DMS 273 treated with DMSO at 0.1 percent for 48 hours (cell line): ENCODE data around the gene CDA.
A peak's percentile ranks its signal among the peaks of the same experiment; 100 is the strongest.

Source experiments
- DNase-seq: peaks from one replicate; lab custom pipeline; 2025; lab: John Stamatoyannopoulos, UW

Gene CDA

DNA sequence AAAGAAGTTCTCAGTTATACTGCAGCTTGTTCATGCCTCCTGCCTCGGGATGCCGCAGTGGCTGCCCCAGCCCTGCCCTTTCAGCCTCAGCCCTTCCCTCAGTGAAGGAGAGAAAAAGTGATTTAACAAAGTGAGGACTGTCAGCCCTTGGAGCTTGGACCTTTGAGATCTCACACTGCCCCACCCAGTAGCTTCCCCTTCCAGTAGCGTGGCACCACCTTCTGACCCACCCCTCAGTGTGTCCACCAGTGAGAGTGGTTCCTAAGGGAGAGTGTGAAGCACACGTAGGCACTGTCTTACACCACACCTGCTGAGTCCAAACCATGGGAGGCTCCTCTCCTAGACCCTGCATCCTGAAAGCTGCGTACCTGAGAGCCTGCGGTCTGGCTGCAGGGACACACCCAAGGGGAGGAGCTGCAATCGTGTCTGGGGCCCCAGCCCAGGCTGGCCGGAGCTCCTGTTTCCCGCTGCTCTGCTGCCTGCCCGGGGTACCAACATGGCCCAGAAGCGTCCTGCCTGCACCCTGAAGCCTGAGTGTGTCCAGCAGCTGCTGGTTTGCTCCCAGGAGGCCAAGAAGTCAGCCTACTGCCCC lies at the start of gene CDA:
CDA (plus strand) TSS at position 464 of the 592 bp plus-strand sequence; CDS start at position 497, 33 bp downstream.
- DNase-seq = no peak

DNA sequence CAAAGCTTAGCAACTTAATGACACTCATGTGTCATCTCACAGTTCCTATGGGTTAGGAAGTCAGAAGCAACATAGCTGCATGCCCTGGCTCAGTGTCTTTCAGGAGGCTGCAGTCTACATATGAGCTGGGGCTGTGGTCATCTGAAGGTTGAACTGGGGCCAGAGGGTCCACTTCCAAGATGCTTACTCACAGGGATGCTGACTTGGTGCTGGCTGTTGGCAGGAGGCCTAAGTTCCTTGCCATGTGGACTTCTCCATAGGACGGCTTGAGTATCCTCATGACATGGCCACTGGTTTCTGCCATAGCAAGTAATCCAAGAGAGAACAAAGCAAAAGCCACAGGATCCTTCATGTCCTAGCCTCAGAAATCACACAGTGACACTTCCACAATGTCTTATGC lies 48.6 kb upstream of the CDA start:
- no peak for DNase-seq

DNA sequence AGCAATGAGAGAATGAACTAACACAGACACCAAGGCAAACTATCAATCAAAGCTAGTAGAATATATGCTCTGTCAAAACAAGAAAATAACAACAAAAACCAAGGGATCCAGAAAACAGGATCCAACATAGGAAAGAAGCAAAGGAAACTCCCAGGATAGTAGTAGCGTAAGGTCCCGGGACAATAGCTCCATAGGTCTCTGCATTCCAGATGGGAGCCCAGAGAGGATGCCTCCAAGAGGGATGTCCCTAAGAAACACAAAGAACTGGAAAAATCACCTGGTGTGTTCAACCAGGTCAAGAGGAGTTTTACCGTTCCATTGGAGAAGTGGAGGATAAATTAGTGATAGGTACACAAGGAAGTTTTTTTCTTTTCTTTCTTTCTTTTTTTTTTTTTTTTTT lies 42.3 kb upstream of the CDA start:
- DNase-seq = no peak

DNA sequence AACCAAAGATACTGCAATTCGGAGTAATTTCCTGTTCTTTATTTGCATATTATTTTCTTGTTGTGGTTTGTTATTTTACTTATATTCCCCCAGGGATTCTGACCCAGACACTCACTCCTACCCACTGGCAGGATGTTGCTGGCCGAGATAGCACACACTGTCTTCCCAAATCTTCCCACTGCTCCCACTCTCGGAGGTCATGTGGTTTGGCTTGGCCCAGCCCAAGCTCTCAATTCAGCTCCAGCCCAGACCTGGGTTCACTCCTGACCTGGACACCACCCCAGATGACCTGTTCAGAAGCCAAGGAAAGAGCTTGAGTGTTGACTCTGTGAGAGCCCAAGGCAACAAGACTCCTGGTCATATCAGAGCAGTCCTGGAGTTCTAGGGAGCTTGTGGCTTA lies 37.7 kb upstream of the CDA start:
- no peak for DNase-seq

DNA sequence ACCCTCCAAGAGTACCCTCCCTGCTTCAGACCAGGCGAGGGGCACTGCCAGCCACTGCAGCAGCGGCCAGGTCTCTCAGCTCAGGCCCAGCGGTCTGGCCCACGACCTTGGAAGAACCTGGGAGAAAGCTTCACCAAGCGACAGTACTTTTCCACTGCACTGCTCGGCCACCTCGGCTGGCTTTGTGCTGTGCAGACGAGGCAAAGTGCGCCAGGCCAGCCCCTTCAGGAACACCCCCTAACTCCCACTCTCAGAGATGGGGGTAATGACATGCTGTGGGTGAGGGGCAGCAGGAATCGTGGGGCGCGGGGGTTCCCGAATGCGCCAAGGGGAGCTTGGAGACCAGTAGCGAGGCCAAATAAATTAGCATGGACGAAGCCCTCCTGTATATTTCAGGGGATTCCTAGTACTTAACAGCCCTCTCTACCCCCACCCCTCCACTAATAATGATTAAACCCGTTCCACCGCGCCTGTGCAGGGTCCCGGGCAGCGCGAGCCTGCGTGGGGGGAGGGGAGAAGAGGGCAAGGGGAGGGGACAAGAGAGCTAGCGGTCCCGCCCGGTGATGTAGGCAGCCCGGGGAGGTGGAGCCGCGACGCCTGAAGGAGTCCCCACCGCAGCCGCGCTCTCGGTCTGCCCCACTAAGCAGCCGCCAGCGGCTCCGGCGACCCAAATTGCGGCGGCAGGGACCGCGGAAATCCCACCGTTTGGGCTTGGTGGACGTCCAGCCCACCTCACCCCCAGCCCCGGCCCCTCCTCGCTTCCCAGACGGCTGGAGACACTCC lies 36.8 kb upstream of the CDA start, which contains the start of gene FAM43B:
FAM43B (plus strand) TSS at position 629 of the 783 bp plus-strand sequence. CDS start 401 bp downstream, outside the sequence.
- DNase-seq = no peak

DNA sequence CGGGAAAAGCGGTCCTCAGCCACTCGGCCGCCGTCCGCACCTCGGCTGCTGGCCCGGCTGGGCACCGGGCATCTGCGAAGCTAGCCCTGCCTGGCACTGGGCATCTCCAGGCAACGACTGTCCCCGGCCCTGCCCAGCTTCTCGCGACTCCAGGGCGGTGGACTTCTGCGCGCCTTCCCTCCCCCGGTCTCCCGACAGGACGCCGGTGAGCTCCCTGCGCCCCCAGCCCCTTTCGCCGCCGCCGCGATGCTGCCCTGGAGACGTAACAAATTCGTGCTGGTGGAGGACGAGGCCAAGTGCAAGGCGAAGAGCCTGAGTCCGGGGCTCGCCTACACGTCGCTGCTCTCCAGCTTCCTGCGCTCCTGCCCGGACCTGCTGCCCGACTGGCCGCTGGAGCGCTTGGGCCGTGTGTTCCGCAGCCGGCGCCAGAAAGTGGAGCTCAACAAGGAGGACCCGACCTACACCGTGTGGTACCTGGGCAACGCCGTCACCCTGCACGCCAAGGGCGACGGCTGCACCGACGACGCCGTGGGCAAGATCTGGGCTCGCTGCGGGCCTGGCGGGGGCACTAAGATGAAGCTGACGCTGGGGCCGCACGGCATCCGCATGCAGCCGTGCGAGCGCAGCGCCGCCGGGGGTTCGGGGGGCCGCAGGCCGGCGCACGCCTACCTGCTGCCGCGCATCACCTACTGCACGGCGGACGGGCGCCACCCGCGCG lies 36.0 kb upstream of the CDA start:
- no peak for DNase-seq

DNA sequence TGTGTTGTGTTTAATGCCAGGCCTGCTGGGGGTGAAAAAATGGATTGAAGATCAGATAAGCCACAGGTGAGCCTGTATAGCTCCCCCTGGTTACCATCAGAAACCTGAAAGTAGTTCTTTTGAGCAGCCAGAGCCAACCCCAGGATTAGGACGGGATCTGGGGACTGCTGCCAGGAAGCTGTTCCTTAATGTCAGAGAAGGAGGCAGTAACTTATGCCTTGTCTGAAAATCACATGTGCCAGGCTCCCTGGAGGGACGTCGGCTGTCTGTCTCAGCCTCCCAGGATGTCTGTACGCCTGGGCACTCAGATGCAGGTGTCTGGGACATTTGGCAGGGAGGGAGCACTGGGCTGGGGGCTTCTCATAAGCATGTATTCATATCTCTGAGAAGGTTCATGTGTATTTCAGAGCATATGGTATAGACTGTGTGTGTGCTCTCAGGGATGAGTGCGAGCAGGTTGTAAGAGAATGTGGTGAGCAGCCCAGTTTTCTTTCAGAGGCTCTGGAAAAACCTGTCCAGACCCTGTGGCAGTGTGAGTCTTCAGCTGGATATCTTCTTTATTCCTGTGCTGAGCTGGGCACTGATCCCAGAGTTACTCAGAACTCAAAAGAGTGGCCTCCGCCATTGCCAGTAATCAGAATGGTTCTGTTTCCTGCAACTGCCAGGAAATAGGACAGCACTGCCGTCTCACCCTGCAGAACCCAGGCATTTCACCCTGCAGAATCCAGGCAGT lies 33.7 kb upstream of the CDA start:
- DNase-seq = no peak

DNA sequence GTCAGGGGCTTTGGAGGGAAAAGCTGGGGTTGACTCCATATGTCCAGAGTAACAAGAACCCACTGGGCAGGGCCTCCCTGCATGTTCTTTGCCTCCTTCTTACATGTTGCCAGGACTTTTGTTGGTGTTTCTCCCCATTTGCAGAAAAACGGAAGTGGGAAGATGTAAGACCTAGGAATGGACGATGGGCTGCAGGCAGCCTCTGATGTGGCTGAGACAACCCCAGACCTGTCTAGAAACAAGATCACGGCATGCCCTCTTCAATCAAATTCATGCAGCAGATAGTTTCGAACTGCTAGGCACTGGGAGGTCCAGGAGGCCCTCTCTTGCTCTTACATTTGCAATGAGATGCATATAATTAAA lies 33.2 kb upstream of the CDA start:
- DNase-seq = no peak

DNA sequence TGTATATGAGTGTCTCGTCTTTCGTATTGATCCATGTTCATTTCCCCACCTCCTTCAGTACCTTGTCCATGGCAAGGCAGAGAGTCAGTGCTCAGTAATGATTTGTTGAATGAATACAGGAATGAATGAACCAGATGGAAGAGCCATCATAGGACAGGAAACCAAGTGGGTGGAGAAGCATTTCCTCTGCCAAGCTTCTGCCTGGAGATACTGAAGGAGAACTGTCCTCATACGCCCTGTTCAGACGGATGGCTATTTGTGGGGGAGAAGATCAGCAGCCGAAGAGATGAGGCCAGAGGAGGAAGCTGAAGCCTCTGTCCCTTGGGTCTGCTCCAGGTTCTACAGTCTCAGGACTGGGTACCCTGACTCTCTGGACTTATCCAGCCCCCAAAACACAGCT lies 30.7 kb upstream of the CDA start:
- no peak for DNase-seq

DNA sequence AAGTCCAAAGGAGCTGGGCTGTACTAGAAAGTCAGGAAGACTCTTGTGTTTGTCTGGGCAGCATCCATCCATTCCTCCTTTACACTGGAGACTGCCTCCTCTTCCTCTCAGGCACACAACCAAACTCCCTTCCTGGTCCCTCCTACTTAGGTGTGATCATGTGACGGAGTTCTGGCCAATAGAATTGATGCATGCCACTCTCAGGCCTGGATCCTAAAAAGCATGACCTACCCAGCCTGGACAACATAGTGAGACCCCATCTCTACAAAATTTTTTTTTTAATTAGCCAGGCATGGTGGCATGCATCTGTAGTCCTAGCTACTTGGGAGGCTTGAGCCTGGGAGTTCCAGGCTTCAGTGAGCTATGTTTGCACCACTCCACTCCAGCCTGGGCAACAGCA lies 27.9 kb upstream of the CDA start:
- DNase-seq = no peak

DNA sequence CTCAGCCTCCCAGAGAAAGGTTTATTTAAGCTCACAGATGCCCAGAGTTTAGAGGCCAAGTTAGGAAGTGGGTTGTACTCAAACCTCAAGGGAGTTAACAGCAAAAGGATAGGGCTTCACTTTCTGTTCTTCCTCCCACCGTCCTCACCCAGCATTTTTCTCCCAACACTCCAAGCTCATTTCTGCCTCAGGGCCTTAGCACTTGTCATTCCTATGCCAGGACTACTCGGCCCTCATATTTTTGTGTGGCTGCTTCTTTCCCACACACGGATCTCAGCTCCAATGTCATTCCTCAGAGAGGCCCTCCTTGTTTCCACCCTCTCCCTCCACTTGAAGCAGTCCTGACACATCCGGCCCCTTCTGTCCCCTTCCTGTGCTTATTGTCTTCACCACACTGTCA lies 23.7 kb upstream of the CDA start:
- no peak for DNase-seq

DNA sequence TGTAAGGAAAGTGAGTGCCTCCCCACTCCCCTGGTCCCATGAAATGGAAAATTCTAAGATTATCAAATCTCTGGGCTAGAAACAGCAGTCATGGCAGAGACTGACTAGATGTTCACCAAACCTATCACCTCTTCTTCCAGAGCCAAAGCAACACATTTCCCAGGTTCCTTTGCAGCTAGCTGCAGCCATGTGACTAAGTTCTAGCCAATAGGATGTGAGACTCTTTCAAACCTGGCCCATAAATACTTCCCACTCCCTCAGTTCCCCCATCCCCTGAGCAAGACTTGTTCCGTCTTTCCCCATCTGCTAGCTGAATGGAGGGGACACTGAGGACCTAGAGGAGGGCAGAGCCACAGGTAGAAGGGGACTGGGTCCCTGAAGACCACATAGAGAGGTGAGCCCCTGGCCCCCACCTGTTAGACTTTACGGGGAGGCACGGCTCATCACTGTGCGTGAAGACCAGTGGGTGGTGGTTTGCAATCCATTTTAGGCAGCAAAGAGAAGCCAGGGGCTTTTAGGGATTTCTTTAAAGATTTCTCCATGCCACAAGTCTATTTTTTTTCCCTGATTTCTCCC lies 19.3 kb upstream of the CDA start:
- DNase-seq = no peak

DNA sequence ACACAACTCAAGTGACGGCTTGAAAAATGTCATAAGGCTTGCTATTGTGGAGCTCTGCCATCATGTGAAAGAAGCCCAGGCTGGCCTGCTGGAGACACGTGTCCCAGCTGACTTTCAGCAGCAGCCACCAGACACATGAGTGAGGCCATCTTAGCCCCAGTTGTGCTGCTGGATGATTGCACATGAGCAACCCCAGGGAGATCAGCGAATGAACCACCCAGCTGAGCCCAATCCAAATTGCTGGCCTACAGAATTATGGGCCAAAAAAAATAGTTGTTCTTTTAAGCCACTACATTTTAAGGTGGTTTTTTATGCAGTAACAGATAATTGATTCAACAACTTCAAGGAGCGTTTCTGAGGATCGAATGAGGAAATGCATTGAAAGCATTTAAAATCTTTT lies 17.5 kb upstream of the CDA start:
- no peak for DNase-seq

DNA sequence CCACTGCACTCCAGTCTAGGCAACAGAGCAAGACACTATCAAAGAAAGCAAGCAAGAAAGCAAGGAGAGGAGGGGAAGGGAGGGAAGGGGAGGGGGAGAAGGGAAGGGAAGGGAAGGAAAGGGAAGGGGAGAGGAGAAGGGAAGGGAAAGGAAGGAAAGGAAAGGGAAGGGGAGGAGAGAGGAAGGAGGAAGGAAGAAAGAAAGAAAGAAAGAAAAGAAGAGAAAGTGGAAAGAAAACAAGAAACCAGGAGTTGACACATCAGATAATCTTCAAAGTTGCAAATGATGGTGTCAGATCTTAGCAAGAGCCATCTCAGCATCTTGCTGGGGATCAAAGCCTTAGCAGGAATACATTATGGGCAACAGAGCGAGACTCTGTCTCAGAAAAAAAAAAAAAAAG lies 14.9 kb upstream of the CDA start:
- no peak for DNase-seq

DNA sequence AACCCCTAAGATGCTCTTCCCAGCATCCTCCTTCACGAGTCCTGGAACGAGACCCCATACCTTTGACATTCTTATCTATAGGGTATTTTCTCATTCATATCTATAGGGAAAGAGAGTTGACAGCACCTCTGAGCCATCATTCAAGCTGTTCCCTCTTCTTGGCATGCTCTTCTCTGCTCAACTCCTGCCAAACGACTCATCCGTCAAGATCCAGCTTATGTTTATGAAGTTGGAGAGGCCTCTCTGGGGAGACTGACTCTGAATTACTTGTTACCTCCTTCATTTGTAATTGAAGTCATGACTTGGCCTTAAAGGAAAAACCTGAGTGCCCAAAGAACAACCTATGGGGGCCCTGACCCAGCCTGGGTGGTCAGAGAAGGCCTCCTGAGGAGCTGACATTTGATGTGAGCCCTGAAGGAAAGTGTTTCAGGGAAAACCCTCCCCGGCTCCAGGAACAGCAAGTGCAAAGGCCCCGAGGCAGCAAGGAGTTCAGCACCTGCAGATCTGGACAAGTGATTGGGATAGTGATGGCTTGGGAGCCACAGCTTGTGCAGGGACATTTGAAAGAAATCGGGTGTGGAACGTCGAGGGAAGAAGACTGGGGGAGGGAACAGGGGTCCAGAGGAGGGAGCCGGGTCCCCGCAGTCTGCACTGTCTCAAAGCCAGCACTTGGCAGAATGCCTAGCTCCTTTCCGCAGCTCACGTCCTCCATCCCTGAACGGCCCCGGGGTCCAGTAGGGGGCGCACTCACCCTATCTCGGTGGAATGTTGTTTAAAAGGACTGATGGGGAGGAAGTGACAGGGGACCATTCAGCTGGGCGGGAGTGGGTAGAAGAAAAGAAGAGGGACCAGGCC lies 14.0 kb upstream of the CDA start:
- DNase-seq = peak; percentile 47

DNA sequence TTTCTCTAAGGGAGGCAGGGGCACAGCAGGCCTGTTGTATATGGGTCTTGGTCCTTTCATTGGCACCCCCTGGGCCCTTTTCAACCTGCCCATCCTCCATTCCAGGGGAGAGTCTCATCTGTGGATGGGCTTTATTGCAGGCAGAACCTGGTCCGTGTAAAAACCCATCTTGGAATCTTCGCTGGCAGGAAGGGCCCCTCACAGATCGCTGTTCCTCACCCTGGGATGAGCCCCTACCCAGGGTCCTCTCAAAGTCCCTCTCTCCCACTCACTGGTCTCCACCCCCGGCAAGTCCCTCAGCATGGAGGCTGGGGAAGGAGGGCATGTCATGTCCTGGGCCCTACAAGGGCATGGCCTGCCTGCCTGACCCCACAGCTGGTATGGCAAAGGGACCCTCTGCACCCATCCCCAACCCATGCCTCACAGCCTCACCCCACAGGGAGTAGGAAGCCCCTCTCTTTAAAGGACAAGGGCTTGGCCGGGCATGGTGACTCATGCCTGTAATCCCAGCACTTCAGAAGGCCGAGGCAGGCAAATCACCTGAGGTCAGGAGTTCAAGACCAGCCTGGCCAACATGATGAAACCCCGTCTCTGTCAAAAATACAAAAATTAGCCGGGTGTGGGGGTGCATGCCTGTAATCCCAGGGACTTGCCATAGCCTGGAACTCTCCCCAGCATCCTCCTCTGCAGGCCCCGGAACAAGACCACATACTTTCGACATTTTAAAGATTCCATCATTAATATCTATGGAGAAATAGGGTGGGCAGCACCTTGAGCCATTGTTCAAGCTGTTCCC lies 13.2 kb upstream of the CDA start:
- no peak for DNase-seq

DNA sequence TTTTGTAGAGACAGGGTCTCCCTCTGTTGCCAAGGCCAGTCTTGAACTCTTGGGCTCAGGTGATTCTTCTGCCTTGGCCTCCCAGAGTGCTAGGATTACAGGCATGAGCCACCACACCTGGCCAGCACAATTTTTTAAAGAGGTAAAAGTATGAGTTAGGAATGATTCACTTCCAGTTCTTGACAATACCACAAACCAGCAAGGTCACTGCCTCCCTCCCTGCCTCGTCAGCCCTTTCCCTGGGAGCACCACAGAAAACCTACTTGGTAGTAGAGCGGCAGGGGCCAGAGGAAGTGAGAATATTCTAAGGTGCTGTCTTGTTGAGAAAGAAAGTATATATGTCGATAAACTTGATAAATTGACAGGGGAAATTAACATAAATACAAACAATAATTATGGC lies 10.8 kb upstream of the CDA start:
- DNase-seq = no peak

DNA sequence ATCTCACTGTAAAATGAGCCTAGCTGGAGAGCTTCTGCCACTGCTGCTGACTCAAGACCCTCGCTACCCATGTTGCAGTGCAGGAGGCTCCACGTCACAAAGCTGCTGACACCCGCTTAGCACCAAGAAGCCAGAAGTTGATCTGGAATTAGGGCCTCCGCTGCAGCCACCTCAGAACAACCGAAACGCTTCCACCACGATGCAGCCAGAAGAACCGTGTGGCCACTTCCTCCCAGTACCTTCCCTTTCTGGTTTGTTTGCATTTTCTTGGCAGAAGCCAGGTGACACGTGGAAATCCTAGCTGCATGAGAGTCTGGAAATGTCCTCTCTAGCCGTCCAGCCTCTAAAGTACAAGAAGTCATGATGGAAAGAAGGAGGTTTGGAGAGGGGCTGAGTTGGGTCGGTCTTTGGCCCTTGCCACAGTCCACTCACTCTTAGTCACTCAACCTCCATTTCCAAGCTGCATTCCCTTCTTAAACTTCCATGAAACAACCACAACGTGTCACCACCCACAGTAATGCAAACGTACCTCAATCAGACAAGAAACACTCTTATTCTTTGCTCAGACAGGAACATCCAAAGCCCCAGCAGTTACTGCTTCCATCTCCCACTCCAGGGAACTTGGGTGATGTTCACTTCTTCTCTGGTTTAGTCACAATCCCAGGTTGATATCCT lies 10.0 kb upstream of the CDA start:
- no peak for DNase-seq

DNA sequence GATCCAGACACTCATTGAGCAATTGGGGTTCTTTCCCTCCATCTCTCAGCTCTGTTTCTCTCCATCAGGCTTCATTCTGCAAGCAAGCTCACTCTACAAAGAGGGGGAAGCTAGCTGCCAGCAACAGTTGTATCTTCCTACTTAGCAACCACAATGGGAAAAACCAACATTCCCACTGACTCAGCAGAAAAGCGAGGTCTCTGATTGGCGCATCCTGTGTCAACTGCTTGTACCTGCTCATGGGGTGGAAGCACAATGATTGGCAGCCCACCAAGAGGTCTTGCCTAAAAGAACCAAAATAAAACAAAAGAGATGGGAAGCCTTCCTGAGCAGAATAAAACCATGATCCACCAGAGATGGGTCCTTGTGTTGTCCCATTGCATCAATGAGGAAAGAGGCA lies 4.0 kb upstream of the CDA start:
- DNase-seq = no peak
